ENCODE results near the gene NDUFA7. TPM values are rescaled to one million over a fixed set of nuclear protein-coding genes. Genes with fewer than 3 reads are reported as not detected.
"Not testable (repeated sequence)": the region's sequence is repeated elsewhere in the genome, so short reads cannot be mapped to it uniquely, and the experiment has no call there.

The NDUFA7 gene
- polyA plus RNA-seq, 3 donors, result 38.0 to 55.0 (median 52.7) TPM

GRCh38 chr19:8306235-8307054 lies 14.7 kb downstream of the NDUFA7 start:
- no peak for DNase-seq (ENCODE audit: extremely low read depth in 1 of 11, low read depth in 9 of 11, low spot score in 4 of 11)

- DNase-seq (ENCODE audit: extremely low read depth in 1 of 11, low read depth in 9 of 11, low spot score in 4 of 11), result no peak
Observed at GRCh38 chr19:8305798-8306197, 15.4 kb downstream of the NDUFA7 start.

- DNase-seq (ENCODE audit: extremely low read depth in 1 of 11, low read depth in 9 of 11, low spot score in 4 of 11), result no peak
Observed at GRCh38 chr19:8304841-8305621, 16.1 kb downstream of the NDUFA7 start.

GRCh38 chr19:8302734-8303133 lies 18.4 kb downstream of the NDUFA7 start:
- no peak for DNase-seq (ENCODE audit: extremely low read depth in 1 of 11, low read depth in 9 of 11, low spot score in 4 of 11)

GRCh38 chr19:8302357-8302691 lies 18.9 kb downstream of the NDUFA7 start:
- DNase-seq (ENCODE audit: extremely low read depth in 1 of 11, low read depth in 9 of 11, low spot score in 4 of 11), result no peak

- not testable (repeated sequence) for DNase-seq (ENCODE audit: extremely low read depth in 1 of 11, low read depth in 9 of 11, low spot score in 4 of 11)
Observed at GRCh38 chr19:8291337-8291736, 29.8 kb downstream of the NDUFA7 start.

- not testable (repeated sequence) for DNase-seq (ENCODE audit: extremely low read depth in 1 of 11, low read depth in 9 of 11, low spot score in 4 of 11)
Observed at GRCh38 chr19:8276508-8276907, 44.7 kb downstream of the NDUFA7 start.

GRCh38 chr19:8269724-8270123 lies 51.5 kb downstream of the NDUFA7 start:
- no peak for DNase-seq (ENCODE audit: extremely low read depth in 1 of 11, low read depth in 9 of 11, low spot score in 4 of 11)

- no peak for DNase-seq (ENCODE audit: extremely low read depth in 1 of 11, low read depth in 9 of 11, low spot score in 4 of 11)
Observed at GRCh38 chr19:8265872-8266271, 55.3 kb downstream of the NDUFA7 start.

GRCh38 chr19:8264248-8264647 lies 56.9 kb downstream of the NDUFA7 start:
- DNase-seq (ENCODE audit: extremely low read depth in 1 of 11, low read depth in 9 of 11, low spot score in 4 of 11), result not testable (repeated sequence)

DNA sequence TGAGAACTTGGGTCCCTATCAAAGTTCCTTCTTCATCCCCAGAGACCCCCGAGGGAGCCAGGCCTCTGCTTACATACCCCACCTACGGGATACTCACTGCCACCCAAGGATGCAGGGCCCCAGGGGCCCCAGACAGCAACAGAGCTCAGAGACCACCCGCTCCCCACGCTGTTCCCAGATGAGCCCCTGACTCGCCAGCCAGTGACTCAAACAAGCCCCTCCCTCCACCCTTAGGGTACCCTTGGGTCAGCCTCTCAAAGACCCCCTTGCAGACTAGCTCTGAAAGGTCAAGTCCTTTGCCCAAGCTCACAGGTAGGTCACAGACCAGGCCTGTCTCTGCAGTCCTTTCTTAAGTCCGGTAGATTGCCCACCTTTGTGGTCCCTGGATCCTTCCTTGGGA lies 58.7 kb downstream of the NDUFA7 start:
- DNase-seq (ENCODE audit: extremely low read depth in 1 of 11, low read depth in 9 of 11, low spot score in 4 of 11), result no peak

- DNase-seq (ENCODE audit: extremely low read depth in 1 of 11, low read depth in 9 of 11, low spot score in 4 of 11), result no peak
Observed at GRCh38 chr19:8261881-8262280, 59.3 kb downstream of the NDUFA7 start.

- DNase-seq (ENCODE audit: extremely low read depth in 1 of 11, low read depth in 9 of 11, low spot score in 4 of 11), result no peak
Observed at GRCh38 chr19:8261347-8261746, 59.8 kb downstream of the NDUFA7 start.

Other genes with a start within 250 kb of the NDUFA7 start
- 10 to 100 TPM; 34.7 to 60.5 (median 44.1) TPM for gene FBN3, start 171.8 kb downstream of the NDUFA7 start, polyA plus RNA-seq (ENCODE audit: insufficient read length in 3 of 3)
- 10 to 100 TPM; 31.8 to 55.9 (median 43.8) TPM for gene CERS4, start 112.0 kb downstream of the NDUFA7 start, polyA plus RNA-seq (ENCODE audit: insufficient read length in 3 of 3)
- gene CD320, start 13.0 kb downstream of the NDUFA7 start, polyA plus RNA-seq (ENCODE audit: insufficient read length in 3 of 3), result 10 to 100 TPM; 23.8 to 44.1 (median 39.7) TPM
- gene RPS28, start 121 bp upstream of the NDUFA7 start, polyA plus RNA-seq (ENCODE audit: insufficient read length in 3 of 3), result 100 to 1,000 TPM; 328 to 611 (median 520) TPM
- gene KANK3, start 21.9 kb upstream of the NDUFA7 start, polyA plus RNA-seq (ENCODE audit: insufficient read length in 3 of 3), result 10 to 100 TPM in 2 of 3 donors, 1 to 10 TPM in 1; 5.9 to 15.5 (median 14.2) TPM
- 1 to 10 TPM; 2.6 to 3.9 (median 3.1) TPM for gene ANGPTL4, start 42.8 kb upstream of the NDUFA7 start, polyA plus RNA-seq (ENCODE audit: insufficient read length in 3 of 3)
- 100 to 1,000 TPM; 122 to 168 (median 165) TPM for gene RAB11B, start 69.0 kb upstream of the NDUFA7 start, polyA plus RNA-seq (ENCODE audit: insufficient read length in 3 of 3)
- gene MARCHF2, start 91.9 kb upstream of the NDUFA7 start, polyA plus RNA-seq (ENCODE audit: insufficient read length in 3 of 3), result 10 to 100 TPM; 12.7 to 16.5 (median 16.0) TPM
- 100 to 1,000 TPM; 352 to 459 (median 415) TPM for gene HNRNPM, start 123.6 kb upstream of the NDUFA7 start, polyA plus RNA-seq (ENCODE audit: insufficient read length in 3 of 3)
- gene PRAM1, start 181.3 kb upstream of the NDUFA7 start, polyA plus RNA-seq (ENCODE audit: insufficient read length in 3 of 3), result 1 to 10 TPM; 1.5 to 3.2 (median 1.7) TPM
- 10 to 100 TPM; 20.4 to 30.7 (median 25.0) TPM for gene ZNF414, start 192.8 kb upstream of the NDUFA7 start, polyA plus RNA-seq (ENCODE audit: insufficient read length in 3 of 3)

All from renal cortex interstitium (tissue), 11 donors.